Stomach (tissue), 9 donors: ENCODE results near the gene LNPEP. TPM values are rescaled to one million over a fixed set of nuclear protein-coding genes. Genes with fewer than 3 reads are reported as not detected.

Experiments used
- DNase-seq, 2 donors: peaks; one replicate each; pipeline versions ENCODE4 v3.0.0 to v3.0.0-alpha.2; 2013 to 2019
- H3K27ac ChIP-seq, 5 donors: fragments of 200-600 bp in 4 of 5; sonication (generic) in 4 of 5; one replicate each; pipeline ENCODE4 v1.5.1; 2013 to 2019; ENCODE audit warnings: mild to moderate bottlenecking in 1 of 5, moderate library complexity in 1 of 5
- H3K27me3 ChIP-seq, 3 donors: fragments of 200-600 bp; sonication (generic); one replicate each; pipeline ENCODE4 v1.5.1; 2017 to 2019; ENCODE audit warnings: mixed run types in 1 of 3
- H3K36me3 ChIP-seq, 4 donors: fragments of 200-600 bp; sonication (generic); 1 replicate in 3 of 4; 2 replicates in 1 of 4; pipeline ENCODE4 v1.5.1; 2016 to 2019
- H3K4me1 ChIP-seq, 4 donors: fragments of 200-600 bp; sonication (generic); one replicate each; pipeline ENCODE4 v1.5.1; 2016 to 2019
- H3K4me3 ChIP-seq, 4 donors: fragments of 200-600 bp; sonication (generic) in 3 of 4; one replicate each; pipeline ENCODE4 v1.5.1; 2016 to 2019; ENCODE audit warnings: mild to moderate bottlenecking in 1 of 4
- H3K9me3 ChIP-seq, 4 donors: fragments of 200-600 bp; sonication (generic); one replicate each; pipeline ENCODE4 v1.5.1; 2016 to 2019
- EP300 ChIP-seq: sonication (generic); formaldehyde crosslinking; IDR thresholded peaks from one replicate; pipeline ENCODE4 v1.6.1; 2017; ENCODE audit warnings: antibody characterized with exemption
- POLR2A ChIP-seq, 4 donors: fragments of 450-650 bp; IDR thresholded peaks; one replicate each; pipeline ENCODE4 v1.6.1; 2016; ENCODE audit warnings: antibody characterized with exemption in 4 of 4, control low read depth in 2 of 4, mild to moderate bottlenecking in 1 of 4, moderate library complexity in 1 of 4
- POLR2AphosphoS5 ChIP-seq, 3 donors: sonication (generic); formaldehyde crosslinking; IDR thresholded peaks; one replicate each; pipeline ENCODE4 v1.6.1; 2016; ENCODE audit warnings: antibody characterized with exemption in 3 of 3
- WGBS, 5 donors: extraction: QIAGEN DNeasy Blood & Tissue Kit in 3 of 5; methylation state at CpG; one replicate each; pipeline versions ENCODE4 v1.1.5 to v1.1.7; 2013 to 2018; 5-methylcytosine and 5-hydroxymethylcytosine counted together
- intact Hi-C: fragments of 100-400 bp; cut with DNase I; formaldehyde crosslinking; loops from one replicate; pipeline ENCODE4 v1.15.1; 2023; ENCODE audit warnings: low total_unique reads
- polyA plus RNA-seq, 3 donors: library from polyadenylated mRNA; stranded (reverse); fragments of 200-250 nt; gene quantifications; one replicate each; pipeline ENCODE4 v1.2.3, GENCODE V29; 2013
- total RNA-seq, 5 donors: library from RNA; depleted of rRNA; stranded (reverse); fragments of >200 nt; gene quantifications; one replicate each; pipeline versions ENCODE4 v1.1.0 to v1.2.3, GENCODE V29; 2014 to 2016
- TF ChIP-seq, protein P1 (sequence below), 7 experiments: fragments of 450-650 bp in 4 of 7; fragments of 200-600 bp in 3 of 7; sonication (generic) in 3 of 7; IDR thresholded peaks; one replicate each; pipeline ENCODE4 v1.5.1; 2016 to 2019; ENCODE audit warnings: antibody characterized with exemption in 7 of 7, control low read depth in 2 of 7, mild to moderate bottlenecking in 1 of 7
- donor health status: healthy with polysubstance abuse.
- donor health status: Bipolar disorder and iron deficiency.
- donor health status: healthy.

LNPEP gene
- total and polyA plus RNA-seq, 8 donors, result 2.0 to 160 (median 28.9) TPM

DNA sequence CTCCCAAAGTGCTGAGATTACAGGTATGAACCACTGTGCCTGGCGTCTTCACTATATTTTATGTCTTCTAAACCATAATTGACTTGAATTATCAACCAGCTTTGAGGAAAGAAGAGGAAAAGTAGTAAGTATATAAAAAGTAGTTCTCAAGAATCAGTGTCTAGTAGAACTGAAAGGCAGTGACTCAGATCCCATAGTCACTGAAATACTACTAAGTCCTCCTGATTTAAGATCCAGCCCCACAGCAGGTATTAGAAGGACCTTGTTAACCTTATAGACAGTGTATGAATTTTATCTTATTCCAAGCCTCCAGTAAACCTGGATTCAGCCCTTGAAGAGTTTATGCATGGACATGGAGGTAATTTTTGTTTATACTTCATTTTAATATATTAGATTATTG lies 31.5 kb downstream of the LNPEP start:
- Histone ChIP-seq H3K4me1 (peaks cover 10 to 84% (median 44%) of the 10 kb centered on the region in 4 donors), H3K27me3 (no peaks in the 10 kb centered on the region), H3K4me3 (no peak overlapping the region), H3K36me3 (no peaks in the 10 kb centered on the region), H3K27ac (peak overlapping the region in 3 of 5 donors; percentile 13 to 50 (median 47)), H3K9me3 (no peaks in the 10 kb centered on the region)
- no peak for TF ChIP-seq EP300
- TF ChIP-seq, protein P1, sequence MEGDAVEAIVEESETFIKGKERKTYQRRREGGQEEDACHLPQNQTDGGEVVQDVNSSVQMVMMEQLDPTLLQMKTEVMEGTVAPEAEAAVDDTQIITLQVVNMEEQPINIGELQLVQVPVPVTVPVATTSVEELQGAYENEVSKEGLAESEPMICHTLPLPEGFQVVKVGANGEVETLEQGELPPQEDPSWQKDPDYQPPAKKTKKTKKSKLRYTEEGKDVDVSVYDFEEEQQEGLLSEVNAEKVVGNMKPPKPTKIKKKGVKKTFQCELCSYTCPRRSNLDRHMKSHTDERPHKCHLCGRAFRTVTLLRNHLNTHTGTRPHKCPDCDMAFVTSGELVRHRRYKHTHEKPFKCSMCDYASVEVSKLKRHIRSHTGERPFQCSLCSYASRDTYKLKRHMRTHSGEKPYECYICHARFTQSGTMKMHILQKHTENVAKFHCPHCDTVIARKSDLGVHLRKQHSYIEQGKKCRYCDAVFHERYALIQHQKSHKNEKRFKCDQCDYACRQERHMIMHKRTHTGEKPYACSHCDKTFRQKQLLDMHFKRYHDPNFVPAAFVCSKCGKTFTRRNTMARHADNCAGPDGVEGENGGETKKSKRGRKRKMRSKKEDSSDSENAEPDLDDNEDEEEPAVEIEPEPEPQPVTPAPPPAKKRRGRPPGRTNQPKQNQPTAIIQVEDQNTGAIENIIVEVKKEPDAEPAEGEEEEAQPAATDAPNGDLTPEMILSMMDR (IDR thresholded peaks at IDR 0.05), result no peak
- no peak for DNase-seq
- intact Hi-C loops, result no loop called here
- 40 to 98% (median 74%) methylated on average over 1 of the region's 1 CpG for WGBS, 5 donors

DNA sequence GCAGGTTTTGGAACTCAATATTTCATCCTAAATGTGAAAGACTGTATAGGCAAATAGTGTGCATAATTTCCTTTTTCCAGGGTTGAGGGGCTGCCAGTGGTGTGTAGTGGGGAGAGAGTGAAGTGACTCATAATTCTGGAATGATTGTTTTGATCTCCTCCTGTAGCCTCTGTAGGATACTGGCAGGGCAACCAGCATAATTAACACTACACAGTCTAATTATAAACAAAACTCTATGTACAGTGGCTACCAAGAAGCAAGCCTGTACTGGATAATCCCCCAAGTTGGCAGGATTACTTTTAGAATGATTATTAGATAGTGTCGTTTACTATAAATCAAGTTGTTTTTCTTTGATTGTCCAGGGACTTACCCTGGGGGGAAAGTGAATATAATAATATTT lies 32.2 kb downstream of the LNPEP start:
- Histone ChIP-seq H3K27ac (peak overlapping the region in 4 of 5 donors; percentile 13 to 50 (median 48)), H3K27me3 (no peaks in the 10 kb centered on the region), H3K4me1 (peaks cover 10 to 84% (median 41%) of the 10 kb centered on the region in 4 donors), H3K4me3 (no peak overlapping the region), H3K9me3 (no peaks in the 10 kb centered on the region), H3K36me3 (no peaks in the 10 kb centered on the region)
- intact Hi-C loops, result no loop called here
- no peak for TF ChIP-seq EP300
- TF ChIP-seq, protein P1 (IDR thresholded peaks at IDR 0.05), result no peak
- TF ChIP-seq POLR2A (IDR thresholded peaks at IDR 0.05), result no peak
- TF ChIP-seq POLR2AphosphoS5 (IDR thresholded peaks at IDR 0.05), result no peak
- 30 to 44% (median 37%) methylated on average over 1 of the region's 1 CpG for WGBS, 5 donors
- peak in 1 of 2 donors; percentile 33 for DNase-seq

DNA sequence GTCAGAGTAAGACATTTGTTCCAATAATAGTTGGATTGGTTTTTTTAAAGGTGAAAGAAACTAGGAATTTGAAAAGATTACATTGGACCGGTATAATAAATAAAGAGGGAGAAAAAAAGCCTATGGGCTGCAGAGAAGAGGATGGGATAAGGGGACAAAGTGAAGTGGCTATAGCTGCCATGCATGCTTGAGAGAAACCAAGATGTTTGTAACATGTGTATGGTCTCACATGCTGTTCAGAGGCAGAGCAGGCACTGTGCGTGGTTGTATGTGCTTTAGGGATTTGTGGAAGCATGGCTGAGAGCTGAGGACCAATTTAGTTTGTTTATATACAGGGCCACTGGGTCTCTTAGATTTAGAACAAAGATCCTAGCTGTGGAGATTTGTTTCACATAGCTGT lies 32.7 kb downstream of the LNPEP start:
- peak overlapping the region in 4 of 5 donors; percentile 10 to 50 (median 48) for H3K27ac ChIP-seq
- TF ChIP-seq POLR2AphosphoS5 (IDR thresholded peaks at IDR 0.05) (no peak), POLR2A (IDR thresholded peaks at IDR 0.05) (no peak), EP300 (no peak)
- TF ChIP-seq, protein P1 (IDR thresholded peaks at IDR 0.05), result no peak
- 43 to 58% (median 44%) methylated on average over 2 of the region's 2 CpGs for WGBS, 5 donors

DNA sequence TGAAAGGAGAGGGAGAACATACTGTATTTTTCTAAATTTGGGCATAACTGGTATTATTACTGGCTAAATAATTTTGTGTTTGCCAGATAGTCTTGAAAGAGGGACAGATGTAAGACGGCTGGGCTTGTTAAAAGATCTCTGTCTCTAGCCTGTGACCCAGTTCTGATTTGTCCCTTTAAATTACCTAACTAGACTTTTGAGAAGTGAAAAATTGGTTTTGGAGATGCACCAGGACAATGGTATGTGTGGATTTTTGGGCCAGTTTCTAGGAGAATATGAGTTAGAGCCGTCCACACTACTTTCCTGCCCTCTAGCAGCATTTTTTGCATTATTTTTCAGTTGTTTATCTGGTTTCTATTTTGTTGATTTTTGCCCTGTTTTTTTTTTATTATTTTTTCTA lies 33.5 kb downstream of the LNPEP start:
- H3K27me3 ChIP-seq, result no peaks in the 10 kb centered on the region
- intact Hi-C loops, result no loop called here
- H3K9me3 ChIP-seq, result no peaks in the 10 kb centered on the region
- peak overlapping the region in 3 of 5 donors; percentile 47 to 50 (median 48) for H3K27ac ChIP-seq
- no peaks in the 10 kb centered on the region for H3K36me3 ChIP-seq
- TF ChIP-seq POLR2A (IDR thresholded peaks at IDR 0.05) (no peak), EP300 (no peak), POLR2AphosphoS5 (IDR thresholded peaks at IDR 0.05) (no peak)
- TF ChIP-seq, protein P1 (IDR thresholded peaks at IDR 0.05), result no peak
- no peak for DNase-seq
- peaks cover 7 to 85% (median 39%) of the 10 kb centered on the region in 4 donors for H3K4me1 ChIP-seq
- no peak overlapping the region for H3K4me3 ChIP-seq
- WGBS, 5 donors, result 48 to 73% (median 66%) methylated on average over 2 of the region's 2 CpGs

More for the DNA sequence above, 32.7 kb downstream of the LNPEP start:
- Histone ChIP-seq H3K4me1 (peaks cover 8 to 83% (median 39%) of the 10 kb centered on the region in 4 donors), H3K9me3 (no peaks in the 10 kb centered on the region), H3K4me3 (no peak overlapping the region), H3K27me3 (no peaks in the 10 kb centered on the region), H3K36me3 (no peaks in the 10 kb centered on the region)
- intact Hi-C loops, result no loop called here
- peak in 1 of 2 donors; percentile 40 for DNase-seq
